GM12801 (cell line): ENCODE results near the gene NDUFAB1.

Experiments used
- CTCF ChIP-seq: IDR thresholded peaks from one replicate; pipeline ENCODE4 v1.5.1; 2011; ENCODE audit warnings: control low read depth; ENCODE audit not compliant: insufficient read length; ENCODE audit errors: extremely low read depth

Gene NDUFAB1

GRCh38 chr16:23624092-23624491, 28.0 kb upstream of the NDUFAB1 start:
- TF ChIP-seq CTCF = no peak

GRCh38 chr16:23615805-23616204, 19.7 kb upstream of the NDUFAB1 start:
- no peak for TF ChIP-seq CTCF

- no peak for TF ChIP-seq CTCF
Measured at GRCh38 chr16:23611936-23612335, 15.8 kb upstream of the NDUFAB1 start.

GRCh38 chr16:23609929-23610328, 13.8 kb upstream of the NDUFAB1 start:
- no peak for TF ChIP-seq CTCF

- no peak for TF ChIP-seq CTCF
Measured at GRCh38 chr16:23608194-23608593, 12.1 kb upstream of the NDUFAB1 start.

GRCh38 chr16:23607726-23608125, 11.6 kb upstream of the NDUFAB1 start:
- TF ChIP-seq CTCF = no peak

GRCh38 chr16:23597003-23597756, 1.1 kb upstream of the NDUFAB1 start:
- no peak for TF ChIP-seq CTCF
